ENCODE measurements around the gene PTCD2. TPM values are rescaled to one million over a fixed set of nuclear protein-coding genes. Genes with fewer than 3 reads are reported as not detected.

PTCD2 gene
- total RNA-seq, 2 donors from 2014 or later, result 9.5 to 13.4 TPM

DNA sequence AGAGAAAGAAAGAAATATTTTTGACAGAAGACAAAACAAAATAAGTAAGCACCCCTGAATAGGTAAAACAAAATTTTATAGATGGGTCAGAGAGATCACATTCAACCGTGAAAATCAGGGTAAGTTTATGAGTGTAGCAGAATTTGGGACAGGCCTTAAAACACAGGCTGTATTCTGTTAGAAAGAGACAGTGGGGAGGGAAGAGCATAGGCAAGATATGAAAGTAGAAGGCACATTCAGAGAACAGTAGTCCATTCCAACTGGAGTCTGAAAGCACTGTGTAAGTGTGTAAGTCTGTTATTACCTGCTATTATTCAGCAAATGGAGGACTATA is 38.8 kb upstream of the PTCD2 start:
- H3K27me3 Mint-ChIP-seq (ENCODE audit: insufficient read depth), result no peaks in the 10 kb centered on the region
- peaks cover 3% of the 10 kb centered on the region for H3K9me3 ChIP-seq (ENCODE audit: control insufficient read depth, low read length)
- H3K36me3 ChIP-seq (ENCODE audit: control insufficient read depth, insufficient read depth, low read length), result peaks cover 30% of the 10 kb centered on the region
- no peaks in the 10 kb centered on the region for H3K4me1 ChIP-seq (ENCODE audit: control insufficient read depth, insufficient read depth, low read length)
- H3K27ac ChIP-seq (ENCODE audit: low read depth, low read length), result no peak overlapping the region
- peaks cover 21% of the 10 kb centered on the region for H3K36me3 Mint-ChIP-seq (ENCODE audit: low read depth)
- H3K4me3 Mint-ChIP-seq, result no peak overlapping the region
- H3K27ac Mint-ChIP-seq, result no peak overlapping the region
- H3K27me3 ChIP-seq (ENCODE audit: control insufficient read depth, insufficient read depth, low read length, poor library complexity, severe bottlenecking), result no peaks in the 10 kb centered on the region
- H3K4me3 ChIP-seq (ENCODE audit: low read length), result no peak overlapping the region
- H3K4me1 Mint-ChIP-seq, result no peaks in the 10 kb centered on the region
- TF ChIP-seq, protein P1, sequence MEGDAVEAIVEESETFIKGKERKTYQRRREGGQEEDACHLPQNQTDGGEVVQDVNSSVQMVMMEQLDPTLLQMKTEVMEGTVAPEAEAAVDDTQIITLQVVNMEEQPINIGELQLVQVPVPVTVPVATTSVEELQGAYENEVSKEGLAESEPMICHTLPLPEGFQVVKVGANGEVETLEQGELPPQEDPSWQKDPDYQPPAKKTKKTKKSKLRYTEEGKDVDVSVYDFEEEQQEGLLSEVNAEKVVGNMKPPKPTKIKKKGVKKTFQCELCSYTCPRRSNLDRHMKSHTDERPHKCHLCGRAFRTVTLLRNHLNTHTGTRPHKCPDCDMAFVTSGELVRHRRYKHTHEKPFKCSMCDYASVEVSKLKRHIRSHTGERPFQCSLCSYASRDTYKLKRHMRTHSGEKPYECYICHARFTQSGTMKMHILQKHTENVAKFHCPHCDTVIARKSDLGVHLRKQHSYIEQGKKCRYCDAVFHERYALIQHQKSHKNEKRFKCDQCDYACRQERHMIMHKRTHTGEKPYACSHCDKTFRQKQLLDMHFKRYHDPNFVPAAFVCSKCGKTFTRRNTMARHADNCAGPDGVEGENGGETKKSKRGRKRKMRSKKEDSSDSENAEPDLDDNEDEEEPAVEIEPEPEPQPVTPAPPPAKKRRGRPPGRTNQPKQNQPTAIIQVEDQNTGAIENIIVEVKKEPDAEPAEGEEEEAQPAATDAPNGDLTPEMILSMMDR (conservative IDR thresholded peaks at IDR 0.05), result no peak
- no peak overlapping the region for H3K9ac ChIP-seq (ENCODE audit: extremely low read depth, low read length, poor library complexity, severe bottlenecking)
- WGBS, 2 experiments (ENCODE audit: insufficient coverage in 1 of 2, insufficient read length in 1 of 2), result 82 to 93% methylated on average over 1 of the region's 1 CpG
- DNase-seq, result no peak
- H3K9me3 Mint-ChIP-seq, result peaks cover 12% of the 10 kb centered on the region

DNA sequence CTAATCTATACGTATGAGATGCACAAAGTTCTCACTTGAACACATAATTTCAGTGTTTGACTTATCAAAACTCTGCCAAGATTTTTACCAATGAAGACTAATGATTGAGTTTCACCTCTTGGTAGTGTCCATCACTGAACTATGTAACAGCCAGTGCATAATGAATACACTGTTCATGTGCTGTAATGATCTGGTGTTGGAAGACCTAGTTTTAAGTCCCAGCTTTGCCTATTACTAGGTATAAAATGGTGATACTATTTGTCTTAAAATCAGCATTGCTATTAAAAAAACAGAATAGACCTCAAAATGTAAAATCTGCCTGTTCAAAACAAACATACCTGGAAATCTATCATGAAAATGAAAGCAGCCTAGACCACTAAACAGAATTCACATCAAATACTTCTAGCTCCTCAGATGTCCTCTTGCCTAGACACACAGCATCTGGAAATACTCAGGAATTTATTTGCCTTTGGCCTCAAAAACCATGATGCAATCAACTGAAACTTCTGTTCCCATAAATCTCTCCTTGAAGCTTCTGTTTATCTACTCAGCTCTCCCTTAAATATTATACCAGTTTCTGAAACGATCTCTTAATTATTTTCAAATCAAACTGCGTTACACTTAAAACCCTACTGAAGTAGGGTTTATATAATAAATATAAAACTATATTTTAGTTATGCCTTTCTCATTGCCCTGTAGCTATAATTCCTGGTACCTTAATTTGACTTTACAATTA is 38.2 kb upstream of the PTCD2 start:
- TF ChIP-seq, protein P1 (conservative IDR thresholded peaks at IDR 0.05), result no peak
- H3K9ac ChIP-seq (ENCODE audit: extremely low read depth, low read length, poor library complexity, severe bottlenecking), result no peak overlapping the region
- no peaks in the 10 kb centered on the region for H3K9me3 ChIP-seq (ENCODE audit: control insufficient read depth, low read length)
- no peaks in the 10 kb centered on the region for H3K4me1 ChIP-seq (ENCODE audit: control insufficient read depth, insufficient read depth, low read length)
- H3K36me3 ChIP-seq (ENCODE audit: control insufficient read depth, insufficient read depth, low read length), result peaks cover 30% of the 10 kb centered on the region
- DNase-seq, result no peak
- H3K27ac ChIP-seq (ENCODE audit: low read depth, low read length), result no peak overlapping the region
- no peaks in the 10 kb centered on the region for H3K4me1 Mint-ChIP-seq
- no peaks in the 10 kb centered on the region for H3K27me3 Mint-ChIP-seq (ENCODE audit: insufficient read depth)
- no peak overlapping the region for H3K27ac Mint-ChIP-seq
- no peak overlapping the region for H3K4me3 ChIP-seq (ENCODE audit: low read length)
- no peaks in the 10 kb centered on the region for H3K27me3 ChIP-seq (ENCODE audit: control insufficient read depth, insufficient read depth, low read length, poor library complexity, severe bottlenecking)
- no peak overlapping the region for H3K4me3 Mint-ChIP-seq
- H3K36me3 Mint-ChIP-seq (ENCODE audit: low read depth), result peaks cover 16% of the 10 kb centered on the region
- 89% methylated on average over 3 of the region's 3 CpGs; no CpG with 5 or more reads in 1 of the 2 experiments for WGBS, 2 experiments (ENCODE audit: insufficient coverage in 1 of 2, insufficient read length in 1 of 2)
- peaks cover 6% of the 10 kb centered on the region for H3K9me3 Mint-ChIP-seq

DNA sequence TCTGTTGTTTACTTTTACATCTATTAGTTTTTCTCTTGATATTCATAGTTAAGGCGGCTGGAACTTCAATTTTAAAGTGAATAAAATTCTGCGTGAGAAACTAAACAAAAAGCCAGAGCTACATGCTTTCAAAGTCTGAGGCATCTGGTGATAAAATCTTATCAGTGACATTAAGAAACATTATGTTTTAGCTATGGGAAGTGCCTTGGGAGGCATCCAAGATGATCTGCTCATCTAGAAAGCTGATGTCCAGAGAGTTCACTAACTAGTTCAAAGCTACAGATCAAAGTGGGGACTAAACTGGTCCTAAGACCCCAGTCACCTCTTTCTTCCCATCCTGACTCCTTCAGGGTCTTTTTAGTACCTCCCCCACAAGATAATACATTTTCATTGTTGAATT is 37.3 kb upstream of the PTCD2 start:
- Mint-ChIP-seq H3K36me3 (ENCODE audit: low read depth) (peaks cover 12% of the 10 kb centered on the region), H3K4me3 (no peak overlapping the region), H3K9me3 (no peaks in the 10 kb centered on the region), H3K27me3 (ENCODE audit: insufficient read depth) (no peaks in the 10 kb centered on the region), H3K4me1 (no peaks in the 10 kb centered on the region), H3K27ac (no peak overlapping the region)
- TF ChIP-seq, protein P1 (conservative IDR thresholded peaks at IDR 0.05), result no peak
- no peaks in the 10 kb centered on the region for H3K4me1 ChIP-seq (ENCODE audit: control insufficient read depth, insufficient read depth, low read length)
- no peaks in the 10 kb centered on the region for H3K27me3 ChIP-seq (ENCODE audit: control insufficient read depth, insufficient read depth, low read length, poor library complexity, severe bottlenecking)
- H3K9me3 ChIP-seq (ENCODE audit: control insufficient read depth, low read length), result no peaks in the 10 kb centered on the region
- no peak for DNase-seq
- peaks cover 30% of the 10 kb centered on the region for H3K36me3 ChIP-seq (ENCODE audit: control insufficient read depth, insufficient read depth, low read length)
- 87 to 100% methylated on average over 2 of the region's 2 CpGs for WGBS, 2 experiments (ENCODE audit: insufficient coverage in 1 of 2, insufficient read length in 1 of 2)
- no peak overlapping the region for H3K27ac ChIP-seq (ENCODE audit: low read depth, low read length)
- H3K9ac ChIP-seq (ENCODE audit: extremely low read depth, low read length, poor library complexity, severe bottlenecking), result no peak overlapping the region
- no peak overlapping the region for H3K4me3 ChIP-seq (ENCODE audit: low read length)

Data from endodermal cell (in vitro differentiated cells).